Bronchus fibroblast of lung (primary cell): Measurements from ENCODE around the gene DNAJA2. TPM values are rescaled to one million over a fixed set of nuclear protein-coding genes. Genes with fewer than 3 reads are reported as not detected.

ENCODE experiments used
- total RNA-seq: library from RNA; depleted of rRNA; stranded (reverse); fragments of >200 nt; gene quantifications from 2 replicates; pipeline ENCODE4 v1.2.3, GENCODE V29; 2015

DNAJA2 gene
- total RNA-seq = 34.3 and 41.0 TPM in 2 replicates

DNA sequence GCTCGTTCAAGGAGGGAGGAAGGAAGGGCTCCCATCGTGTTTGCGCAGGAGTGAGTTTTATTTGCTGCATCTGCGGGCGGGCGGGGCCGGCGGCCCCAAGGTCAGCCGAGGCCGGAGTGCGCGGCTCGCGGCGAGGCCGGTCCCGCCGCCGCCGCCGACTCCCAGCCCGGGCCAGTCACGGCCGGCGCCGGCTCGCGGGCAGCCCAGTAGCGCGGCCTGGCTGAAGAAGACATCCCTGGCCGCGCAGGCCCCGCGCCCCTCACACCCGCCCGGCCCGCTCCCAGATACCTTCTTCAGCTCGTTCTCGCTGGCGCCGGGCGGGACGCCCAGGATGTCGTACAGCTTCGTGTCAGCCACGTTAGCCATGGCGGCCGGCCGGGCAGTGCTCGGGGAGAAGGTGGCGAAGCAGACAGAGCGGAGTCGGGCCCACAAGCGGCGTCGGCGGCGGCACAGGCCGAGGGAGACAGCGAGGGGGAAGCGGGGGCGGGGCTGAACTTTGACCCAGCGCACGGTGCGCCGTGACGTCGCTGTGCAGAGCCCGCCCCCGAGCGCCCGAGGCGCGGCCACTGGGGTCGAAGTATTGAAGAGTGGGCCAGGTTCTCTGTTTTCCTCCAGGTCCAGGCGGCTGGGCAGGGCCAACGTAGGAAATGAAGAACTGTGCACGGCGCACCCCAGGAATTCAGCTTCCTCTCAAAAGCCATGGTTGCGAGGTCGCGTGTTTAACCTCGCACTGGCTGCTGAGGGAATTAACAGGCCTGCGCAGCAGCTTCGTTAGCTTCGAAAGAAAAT lies at the start of gene DNAJA2:
TSS of gene DNAJA2 (minus strand) at position 468 of the 789 bp plus-strand sequence. CDS start at position 366, 102 bp downstream.

Other genes with a start within 250 kb of the DNAJA2 start
- gene MYLK3, start 225.3 kb downstream of the DNAJA2 start, total RNA-seq = under 0.01 TPM in 2 replicates
- gene C16orf87, start 142.5 kb downstream of the DNAJA2 start, total RNA-seq = 4.6 and 4.7 TPM in 2 replicates
- gene GPT2, start 89.3 kb downstream of the DNAJA2 start, total RNA-seq = 24.2 and 27.1 TPM in 2 replicates
- gene NETO2, start 170.3 kb upstream of the DNAJA2 start, total RNA-seq = 26.7 and 28.2 TPM in 2 replicates